Activated CD8-positive, alpha-beta memory T cell treated with anti-CD3 and anti-CD28 coated beads, Interleukin-2, amount 50 U/mL, for 24 hours (primary cell): ENCODE results near the gene OSCP1.

Source experiments
- DNase-seq: peaks from one replicate; pipeline ENCODE4 v3.0.0-alpha.2; 2020; ENCODE audit errors: extremely low read depth

OSCP1 gene

GRCh38 chr1:36383240-36383639, 67.0 kb downstream of the OSCP1 start:
- DNase-seq, result no peak

GRCh38 chr1:36382669-36383068, 67.6 kb downstream of the OSCP1 start:
- no peak for DNase-seq

GRCh38 chr1:36382231-36382630, 68.0 kb downstream of the OSCP1 start:
- DNase-seq, result no peak

GRCh38 chr1:36381405-36381804, 68.8 kb downstream of the OSCP1 start:
- DNase-seq, result no peak

GRCh38 chr1:36380782-36381181, 69.5 kb downstream of the OSCP1 start:
- DNase-seq, result no peak

- no peak for DNase-seq
Observed at GRCh38 chr1:36380143-36380619, 70.1 kb downstream of the OSCP1 start.

- DNase-seq, result no peak
Observed at GRCh38 chr1:36377791-36378492, 72.3 kb downstream of the OSCP1 start.

GRCh38 chr1:36372617-36373016, 77.6 kb downstream of the OSCP1 start:
- DNase-seq, result no peak

- peak; percentile 65 for DNase-seq
Observed at GRCh38 chr1:36369061-36369861, 81.0 kb downstream of the OSCP1 start.
